HG03571 (cell line): ENCODE data around the gene SRRM1.
"Not testable (repeated sequence)": the region's sequence is repeated elsewhere in the genome, so short reads cannot be mapped to it uniquely, and the experiment has no call there.

Experiments
- ATAC-seq: cut with Tn5 transposase; IDR thresholded peaks from one replicate; pipeline ENCODE4 v1.9.1; 2021; ENCODE audit not compliant: unreplicated experiment

The SRRM1 gene

DNA sequence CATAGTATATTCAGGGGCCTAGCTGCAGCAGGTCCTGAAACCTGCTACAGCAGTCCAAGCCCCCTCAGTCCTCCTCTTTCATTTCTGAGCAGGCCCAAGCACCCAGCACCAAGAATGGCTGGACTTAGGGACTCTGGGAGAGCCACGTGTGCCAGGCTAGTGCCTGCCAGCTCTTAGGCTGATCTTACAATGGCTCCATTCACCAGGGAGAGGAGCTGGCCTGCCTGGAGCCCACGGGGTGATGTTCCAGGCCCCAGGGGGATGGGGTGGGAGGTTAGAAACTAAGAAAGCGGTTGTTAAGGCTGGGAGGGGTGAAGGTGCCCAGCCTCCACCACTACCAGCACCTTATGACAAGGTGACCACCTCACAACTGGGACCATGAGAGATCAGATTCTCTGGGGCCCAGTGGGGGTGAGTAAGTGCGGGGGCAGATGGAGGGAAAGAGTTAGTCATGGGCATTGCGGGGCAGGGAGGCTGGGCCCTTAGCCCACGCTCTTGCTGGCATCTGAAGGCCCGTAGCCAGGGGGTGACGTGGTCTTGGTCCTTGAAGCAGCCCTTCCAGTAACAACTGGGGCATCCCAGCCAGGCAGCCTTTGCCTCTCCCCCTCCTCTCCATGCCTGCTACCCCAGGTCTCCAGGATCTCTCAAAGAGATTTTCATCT, 71.9 kb downstream of the SRRM1 start:
- ATAC-seq = no peak

GRCh38 chr1:24715658-24716057, 72.6 kb downstream of the SRRM1 start:
- no peak for ATAC-seq

DNA sequence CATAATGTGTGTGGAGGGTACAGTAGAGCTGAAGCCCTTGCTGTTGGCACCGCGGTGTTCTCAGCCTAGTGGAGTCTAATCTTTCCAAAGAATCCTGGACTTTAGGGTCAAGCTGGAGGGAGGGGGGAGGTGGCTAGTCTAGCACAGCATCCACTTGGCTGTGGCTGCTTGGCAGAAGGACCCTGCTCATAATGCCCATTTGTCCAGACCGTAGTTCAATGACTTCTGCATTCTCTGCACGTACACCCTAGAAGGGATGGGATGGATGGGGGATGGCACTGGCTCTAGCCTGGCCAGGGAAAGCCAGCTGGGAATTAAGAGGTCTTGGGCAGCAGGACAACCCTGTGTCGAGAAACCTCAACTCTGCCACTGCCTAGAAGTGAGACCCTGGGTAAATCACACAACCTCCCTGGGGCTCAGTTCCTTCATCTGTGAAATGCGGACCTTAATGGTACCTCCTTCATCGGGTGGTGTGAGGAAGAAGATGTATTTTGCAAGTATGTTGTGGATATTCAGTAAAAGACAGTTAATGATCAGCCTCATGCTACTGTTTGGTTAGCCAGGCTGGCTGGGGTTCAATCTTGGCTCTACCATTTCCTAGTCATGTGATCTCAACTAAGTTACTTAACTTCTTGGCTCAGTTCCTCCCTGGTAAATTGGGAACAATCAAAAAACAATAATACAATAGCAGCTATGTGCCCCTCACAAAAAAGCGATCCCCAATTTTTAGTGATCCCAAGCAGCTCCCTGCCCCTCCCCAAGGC, 75.0 kb downstream of the SRRM1 start:
- ATAC-seq = no peak

DNA sequence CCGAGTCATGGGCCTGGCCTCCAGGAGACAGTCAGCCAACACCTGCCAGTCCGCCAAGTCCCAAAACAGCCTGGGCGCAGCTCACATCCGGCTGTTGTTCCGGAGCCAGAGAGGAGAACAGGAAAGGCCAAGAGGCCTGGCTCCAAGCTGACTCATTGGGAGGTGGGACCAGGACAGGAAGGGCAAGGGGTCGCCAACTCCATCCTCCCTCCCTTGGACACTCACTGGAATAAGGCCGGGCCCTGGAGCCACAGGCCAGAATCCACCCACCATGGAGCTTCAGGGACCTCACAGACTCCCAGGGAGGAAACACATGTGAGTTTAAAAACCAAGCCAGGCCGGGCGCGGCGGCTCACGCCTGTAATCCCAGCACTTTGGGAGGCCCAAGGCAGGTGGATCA, 77.0 kb downstream of the SRRM1 start:
- no peak for ATAC-seq

DNA sequence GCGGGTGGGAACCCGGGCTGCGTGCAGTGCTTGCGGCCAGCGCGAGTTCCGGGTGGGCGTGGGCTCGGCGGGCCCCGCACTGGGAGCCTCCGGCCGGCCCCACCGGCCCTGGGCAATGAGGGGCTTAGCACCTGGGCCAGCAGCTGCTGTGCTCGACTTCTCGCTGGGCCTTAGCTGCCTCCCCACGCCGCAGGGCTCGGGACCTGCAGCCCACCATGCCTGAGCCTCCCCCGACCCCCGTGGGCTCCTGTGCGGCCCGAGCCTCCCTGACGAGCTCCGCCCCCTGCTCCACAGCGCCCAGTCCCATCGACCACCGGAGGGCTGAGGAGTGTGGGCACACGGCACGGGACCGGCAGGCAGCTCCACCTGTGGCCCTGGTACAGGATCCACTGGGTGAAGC, 78.4 kb downstream of the SRRM1 start:
- ATAC-seq = no peak

GRCh38 chr1:24722073-24723035, 79.3 kb downstream of the SRRM1 start:
- ATAC-seq = not testable (repeated sequence)
